GM23338 (cell line): ENCODE data around the gene PER2.

Source experiments
- CREB1 ChIP-seq: fragments of 250-450 bp; sonication (Bioruptor Pico); IDR thresholded peaks from 2 replicates; pipeline ENCODE4 v1.5.0; 2020; ENCODE audit warnings: low read depth, mild to moderate bottlenecking, moderate library complexity
- CTCF ChIP-seq, 2 experiments: fragments of 200-600 bp in 1 of 2; sonication (generic) in 1 of 2; conservative IDR thresholded peaks; 2 replicates each; pipeline versions ENCODE4 v1.5.1 to v1.6.1; 2016 to 2017; ENCODE audit warnings: antibody characterized with exemption in 2 of 2, low read depth in 2 of 2, mild to moderate bottlenecking in 2 of 2, moderate library complexity in 1 of 2
- ETS1 ChIP-seq: IDR thresholded peaks from 2 replicates; pipeline ENCODE4 v1.6.1; 2016; ENCODE audit warnings: antibody characterized with exemption
- EZH2 ChIP-seq: fragments of 200-600 bp; sonication (generic); IDR thresholded peaks from one replicate; pipeline ENCODE4 v1.8.0; 2017; ENCODE audit warnings: antibody characterized with exemption, mild to moderate bottlenecking, low read depth; ENCODE audit not compliant: unreplicated experiment
- EZH2phosphoT487 ChIP-seq: fragments of 200-600 bp; sonication (generic); IDR thresholded peaks from one replicate; pipeline ENCODE4 v1.8.1; 2018; ENCODE audit warnings: antibody characterized with exemption; ENCODE audit not compliant: unreplicated experiment
- JUNB ChIP-seq: IDR thresholded peaks from one replicate; pipeline ENCODE4 v1.6.1; 2016; ENCODE audit warnings: antibody characterized with exemption; ENCODE audit not compliant: unreplicated experiment
- NANOG ChIP-seq: IDR thresholded peaks from 2 replicates; pipeline ENCODE4 v1.6.1; 2016; ENCODE audit warnings: antibody characterized with exemption, borderline replicate concordance
- POLR2AphosphoS5 ChIP-seq: IDR thresholded peaks from 2 replicates; pipeline ENCODE4 v1.6.1; 2016; ENCODE audit warnings: antibody characterized with exemption, low read depth
- REST ChIP-seq: IDR thresholded peaks from one replicate; pipeline ENCODE4 v1.6.1; 2018; ENCODE audit warnings: antibody characterized with exemption; ENCODE audit not compliant: unreplicated experiment
- ZNF114 ChIP-seq: fragments of 250-450 bp; sonication (Bioruptor Pico); IDR thresholded peaks from 2 replicates; pipeline ENCODE4 v1.5.0; 2020; ENCODE audit warnings: mild to moderate bottlenecking, moderate library complexity
- ZNF462 ChIP-seq: fragments of 250-450 bp; sonication (Bioruptor Pico); IDR thresholded peaks from 2 replicates; pipeline ENCODE4 v1.5.0; 2020; ENCODE audit warnings: mild to moderate bottlenecking, moderate library complexity

- TF ChIP-seq CTCF (conservative IDR thresholded peaks at IDR 0.05; ENCODE audit: low read depth in 2 of 2) (no peak), EZH2 (no peak), POLR2AphosphoS5 (no peak), EZH2phosphoT487 (no peak), REST (no peak), CREB1 (CRISPR knock-in tag) (no peak; the same call in 1 of the 2 replicates), ZNF462 (no peak), NANOG (no peak), JUNB (no peak), ETS1 (no peak), ZNF114 (CRISPR knock-in tag) (no peak)
These were observed 1.7 kb upstream of the PER2 start for GRCh38 chr2:238290091-238290509.
